Activated CD4-positive, alpha-beta memory T cell treated with anti-CD3 and anti-CD28 coated beads, Interleukin-2, amount 10 ng/mL, durations not matched to agents 7 days and 5 days (primary cell): ENCODE results near the gene BID. TPM values are rescaled to one million over a fixed set of nuclear protein-coding genes. Genes with fewer than 3 reads are reported as not detected.

ENCODE experiments used
- CTCF ChIA-PET: fragments of 350-600 bp; sonication (Branson Sonifier 250); formaldehyde crosslinking; loops from one replicate; lab custom pipeline; 2021; ENCODE audit warnings: antibody characterized with exemption, inconsistent platforms; lab: Charles Lee
- POLR2A ChIA-PET: fragments of 350-600 bp; sonication (Branson Sonifier 250); formaldehyde crosslinking; loops from one replicate; lab custom pipeline; 2021; ENCODE audit warnings: antibody characterized with exemption; lab: Charles Lee
- DNase-seq: peaks from one replicate; pipeline ENCODE4 v3.0.0-alpha.2; 2020
- H3K27ac Mint-ChIP-seq: one replicate; pipeline ENCODE4 v1.8.0; 2021; ENCODE audit warnings: mild to moderate bottlenecking, mixed read lengths
- H3K27me3 Mint-ChIP-seq: one replicate; pipeline ENCODE4 v1.8.0; 2021; ENCODE audit warnings: mixed read lengths
- H3K36me3 Mint-ChIP-seq: one replicate; pipeline ENCODE4 v1.8.0; 2021; ENCODE audit warnings: low read depth, mixed read lengths
- H3K4me1 Mint-ChIP-seq: one replicate; pipeline ENCODE4 v1.8.0; 2021; ENCODE audit warnings: mixed read lengths
- H3K4me3 Mint-ChIP-seq: one replicate; pipeline ENCODE4 v1.8.0; 2021; ENCODE audit warnings: mild to moderate bottlenecking, mixed read lengths
- H3K9me3 Mint-ChIP-seq: one replicate; pipeline ENCODE4 v1.8.0; 2021; ENCODE audit warnings: mixed read lengths
- total RNA-seq, 2 experiments: library from RNA; stranded (reverse); gene quantifications; one replicate each; pipeline ENCODE4 v1.2.3, GENCODE V29; 2021

Gene BID
- total RNA-seq, 2 experiments from 2014 or later: 21.4 to 25.7 TPM

DNA sequence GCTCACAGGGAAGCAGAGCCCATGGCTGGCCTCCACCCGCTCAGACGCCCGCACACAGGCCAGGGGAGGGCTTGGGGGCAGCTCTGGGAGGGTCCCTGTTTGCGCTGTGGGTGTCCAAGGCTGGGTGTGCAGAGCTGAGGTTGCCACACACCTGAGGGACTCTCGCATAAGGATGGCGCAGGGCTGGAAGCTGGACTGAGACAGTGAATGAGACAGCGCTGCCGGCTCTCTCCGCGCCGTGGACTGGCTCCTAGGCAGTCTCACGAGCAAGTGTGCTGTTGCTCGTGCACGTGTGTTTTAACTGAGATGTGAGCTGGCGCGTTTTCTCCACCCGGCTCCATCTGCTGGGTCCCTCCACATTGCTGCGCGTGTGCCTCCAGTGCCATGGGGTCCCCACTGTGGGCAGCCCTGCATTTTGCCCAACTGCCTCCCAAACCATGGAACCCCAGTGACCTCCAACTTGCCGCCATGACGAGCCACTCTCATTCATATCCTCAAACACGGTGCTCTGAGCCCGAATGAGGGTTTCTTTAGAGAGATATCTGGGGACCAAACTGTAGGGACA is 4.2 kb upstream of the BID start:
- Mint-ChIP-seq H3K27me3 (peaks cover 6% of the 10 kb centered on the region), H3K9me3 (no peaks in the 10 kb centered on the region), H3K4me3 (peak overlapping the region; percentile 86), H3K27ac (peak overlapping the region; percentile 42), H3K4me1 (peaks cover 67% of the 10 kb centered on the region), H3K36me3 (peaks cover 14% of the 10 kb centered on the region)
- CTCF ChIA-PET: interaction anchor here (1.9 to 3.8 kb wide), 2 partner anchors 9 to 35 kb away, joined by 4 to 18 read pairs; no protein-coding TSS in a partner anchor
- POLR2A ChIA-PET: interaction anchor here (1.1 kb wide), 1 partner anchor 36 kb away, joined by 3 read pairs; no protein-coding TSS in a partner anchor
- DNase-seq: no peak

DNA sequence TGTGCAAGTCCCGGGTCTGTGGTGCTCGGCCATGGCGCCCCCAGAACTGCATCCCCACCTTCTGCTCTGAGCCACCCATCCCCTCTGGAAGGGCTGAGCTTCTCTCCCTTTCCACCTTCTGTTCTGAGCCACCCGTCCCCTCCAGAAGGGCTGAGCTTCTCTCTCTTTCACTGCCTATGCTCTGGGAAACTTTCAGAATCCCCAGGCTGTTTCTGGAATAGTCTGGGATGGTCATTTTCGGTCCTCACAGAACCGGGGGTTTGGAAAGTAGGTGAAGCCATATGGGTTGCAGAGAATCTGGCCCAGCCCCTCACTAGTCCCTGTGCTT is 3.4 kb upstream of the BID start:
- CTCF ChIA-PET: interaction anchor here (0.5 to 3.8 kb wide), 4 partner anchors 8 to 702 kb away, joined by 3 to 18 read pairs (median 5); no protein-coding TSS in a partner anchor
- H3K27ac Mint-ChIP-seq: peak overlapping the region; percentile 93
- peak overlapping the region; percentile 86 for H3K4me3 Mint-ChIP-seq
- peaks cover 14% of the 10 kb centered on the region for H3K27me3 Mint-ChIP-seq
- DNase-seq: no peak
- peaks cover 14% of the 10 kb centered on the region for H3K36me3 Mint-ChIP-seq
- peaks cover 75% of the 10 kb centered on the region for H3K4me1 Mint-ChIP-seq
- POLR2A ChIA-PET: interaction anchor here (0.7 to 1.7 kb wide), 5 partner anchors 10 to 300 kb away, joined by 3 to 7 read pairs (median 4); partner anchors contain the start of gene PEX26
- H3K9me3 Mint-ChIP-seq: no peaks in the 10 kb centered on the region

- H3K4me3 Mint-ChIP-seq: peak overlapping the region; percentile 86
- peak; percentile 82 for DNase-seq
- peaks cover 14% of the 10 kb centered on the region for H3K36me3 Mint-ChIP-seq
- no peaks in the 10 kb centered on the region for H3K9me3 Mint-ChIP-seq
- peaks cover 77% of the 10 kb centered on the region for H3K4me1 Mint-ChIP-seq
- POLR2A ChIA-PET: interaction anchor here (0.7 to 1.7 kb wide), 8 partner anchors 9 to 557 kb away, joined by 3 to 7 read pairs (median 4); partner anchors contain the start of gene PEX26
- CTCF ChIA-PET: interaction anchor here (0.8 to 3.8 kb wide), 3 partner anchors 8 to 701 kb away, joined by 3 to 18 read pairs (median 7); no protein-coding TSS in a partner anchor
- H3K27me3 Mint-ChIP-seq: peaks cover 17% of the 10 kb centered on the region
- peak overlapping the region; percentile 93 for H3K27ac Mint-ChIP-seq
Measured at GRCh38 chr22:17777005-17777716, 2.9 kb upstream of the BID start.

- peaks cover 71% of the 10 kb centered on the region for H3K4me1 Mint-ChIP-seq
- peak overlapping the region; percentile 93 for H3K27ac Mint-ChIP-seq
- H3K36me3 Mint-ChIP-seq: peaks cover 14% of the 10 kb centered on the region
- no peak for DNase-seq
- peaks cover 25% of the 10 kb centered on the region for H3K27me3 Mint-ChIP-seq
- ChIA-PET POLR2A (interaction anchor here (0.8 to 0.9 kb wide), 2 partner anchors 137 to 555 kb away, joined by 3 read pairs; no protein-coding TSS in a partner anchor), CTCF (interaction anchor here (1.8 kb wide), 1 partner anchor 10 kb away, joined by 7 read pairs; no protein-coding TSS in a partner anchor)
- no peaks in the 10 kb centered on the region for H3K9me3 Mint-ChIP-seq
- peak overlapping the region; percentile 86 for H3K4me3 Mint-ChIP-seq
Measured at GRCh38 chr22:17775781-17776465, 1.7 kb upstream of the BID start.

DNA sequence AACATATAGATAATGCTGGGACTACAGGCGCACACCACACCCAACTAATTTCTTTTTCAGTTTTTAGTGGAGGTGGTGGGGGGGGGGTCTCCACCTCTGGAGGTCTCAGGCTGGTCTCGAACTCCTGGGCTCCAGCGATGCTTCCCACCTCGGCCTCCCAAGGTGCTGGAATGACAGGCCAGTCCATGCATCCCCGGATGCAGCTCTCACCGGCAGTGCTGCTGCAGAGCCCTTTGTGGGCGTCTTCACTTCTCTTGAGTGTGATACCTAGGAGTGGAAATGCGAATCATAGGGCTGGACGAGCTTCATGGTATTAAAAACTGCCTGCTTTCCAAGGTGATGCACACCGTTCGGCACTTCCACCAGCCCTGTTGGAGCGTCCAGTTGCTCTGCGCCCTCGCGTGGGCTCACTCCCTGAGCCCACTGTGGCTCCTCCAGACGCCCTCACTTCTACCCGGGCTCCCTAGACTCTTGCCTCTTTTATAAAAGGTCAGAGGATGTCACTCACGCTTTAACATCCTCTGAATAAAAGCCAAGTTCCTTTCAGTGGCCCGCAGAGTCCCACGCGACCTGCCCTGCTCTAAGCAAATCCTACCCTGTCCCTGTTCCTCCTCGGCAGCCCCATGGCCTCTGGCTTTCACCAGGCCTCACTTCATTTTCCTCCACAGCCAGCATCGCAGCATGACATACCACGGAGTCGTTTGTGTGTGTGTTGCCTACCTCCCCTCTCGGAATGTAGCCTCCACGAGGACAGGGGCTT is 837 bp upstream of the BID start:
- H3K36me3 Mint-ChIP-seq: peaks cover 14% of the 10 kb centered on the region
- H3K4me3 Mint-ChIP-seq: peak overlapping the region; percentile 63
- CTCF ChIA-PET: interaction anchor here (2.7 to 4.6 kb wide), 2 partner anchors 10 to 32 kb away, joined by 8 to 29 read pairs; no protein-coding TSS in a partner anchor
- peaks cover 66% of the 10 kb centered on the region for H3K4me1 Mint-ChIP-seq
- no peak for DNase-seq
- no peaks in the 10 kb centered on the region for H3K9me3 Mint-ChIP-seq
- peak overlapping the region; percentile 27 for H3K27ac Mint-ChIP-seq
- H3K27me3 Mint-ChIP-seq: peaks cover 29% of the 10 kb centered on the region
- POLR2A ChIA-PET: no interaction called here

DNA sequence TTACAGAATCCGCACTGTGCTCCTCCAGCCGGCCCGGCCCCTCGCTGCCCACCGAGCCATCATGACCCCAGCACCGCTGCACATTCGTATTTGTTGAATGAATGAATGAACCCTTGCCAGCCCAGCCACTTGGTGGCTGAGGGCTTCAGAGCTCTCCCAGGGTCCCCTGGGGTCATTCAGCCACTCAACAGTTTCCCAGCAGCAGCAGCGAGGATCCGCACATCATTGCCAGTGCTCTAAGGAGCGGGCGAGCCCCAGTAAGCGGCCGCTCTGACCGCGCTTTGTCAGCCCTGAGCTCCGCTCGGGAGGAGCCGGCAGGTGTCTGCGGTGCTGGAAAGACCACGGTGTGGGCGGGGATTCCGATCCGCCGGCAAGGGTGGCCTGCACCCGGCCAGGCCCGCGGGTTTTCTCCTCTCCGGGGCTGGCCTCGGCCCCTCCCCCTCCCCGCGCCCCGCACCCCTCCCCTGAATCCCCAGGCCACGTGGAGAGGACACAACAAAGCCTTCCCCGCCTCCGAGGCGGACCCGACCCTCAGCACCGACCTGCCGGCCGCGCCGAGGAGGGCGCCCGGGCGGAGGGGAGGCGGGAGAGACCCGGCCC is 563 bp downstream of the BID start:
- CTCF ChIA-PET: interaction anchor here (0.5 to 4.6 kb wide), 5 partner anchors 12 to 699 kb away, joined by 3 to 29 read pairs (median 4); no protein-coding TSS in a partner anchor
- Mint-ChIP-seq H3K36me3 (peaks cover 5% of the 10 kb centered on the region), H3K27ac (no peak overlapping the region), H3K4me1 (peaks cover 52% of the 10 kb centered on the region), H3K4me3 (peak overlapping the region; percentile 79), H3K9me3 (no peaks in the 10 kb centered on the region), H3K27me3 (peaks cover 33% of the 10 kb centered on the region)
- POLR2A ChIA-PET: interaction anchor here (1.0 to 2.3 kb wide), 5 partner anchors 8 to 376 kb away, joined by 3 to 13 read pairs (median 4); partner anchors contain the start of genes BCL2L13, PEX26 and USP18
- DNase-seq: peak; percentile 75

- CTCF ChIA-PET: interaction anchor here (0.9 to 4.6 kb wide), 5 partner anchors 12 to 303 kb away, joined by 3 to 29 read pairs (median 4); no protein-coding TSS in a partner anchor
- Mint-ChIP-seq H3K36me3 (peaks cover 4% of the 10 kb centered on the region), H3K4me3 (peak overlapping the region; percentile 79), H3K27ac (no peak overlapping the region), H3K27me3 (peaks cover 33% of the 10 kb centered on the region), H3K4me1 (peaks cover 50% of the 10 kb centered on the region), H3K9me3 (no peaks in the 10 kb centered on the region)
- DNase-seq: no peak
- POLR2A ChIA-PET: interaction anchor here (1.0 to 2.3 kb wide), 6 partner anchors 8 to 376 kb away, joined by 3 to 13 read pairs (median 4); partner anchors contain the start of genes BCL2L13, PEX26 and USP18
Measured at GRCh38 chr22:17772958-17773605, 1.2 kb downstream of the BID start.

- H3K27ac Mint-ChIP-seq: no peak overlapping the region
- no peaks in the 10 kb centered on the region for H3K36me3 Mint-ChIP-seq
- H3K9me3 Mint-ChIP-seq: no peaks in the 10 kb centered on the region
- CTCF ChIA-PET: interaction anchor here (0.9 to 4.6 kb wide), 3 partner anchors 13 to 304 kb away, joined by 3 to 29 read pairs (median 8); no protein-coding TSS in a partner anchor
- POLR2A ChIA-PET: interaction anchor here (1.0 to 2.3 kb wide), 3 partner anchors 13 to 305 kb away, joined by 3 to 13 read pairs (median 5); partner anchors contain the start of genes BCL2L13 and PEX26
- DNase-seq: no peak
- H3K4me1 Mint-ChIP-seq: peaks cover 51% of the 10 kb centered on the region
- H3K4me3 Mint-ChIP-seq: peak overlapping the region; percentile 79
- H3K27me3 Mint-ChIP-seq: peaks cover 39% of the 10 kb centered on the region
Measured at GRCh38 chr22:17772249-17772957, 1.9 kb downstream of the BID start.

DNA sequence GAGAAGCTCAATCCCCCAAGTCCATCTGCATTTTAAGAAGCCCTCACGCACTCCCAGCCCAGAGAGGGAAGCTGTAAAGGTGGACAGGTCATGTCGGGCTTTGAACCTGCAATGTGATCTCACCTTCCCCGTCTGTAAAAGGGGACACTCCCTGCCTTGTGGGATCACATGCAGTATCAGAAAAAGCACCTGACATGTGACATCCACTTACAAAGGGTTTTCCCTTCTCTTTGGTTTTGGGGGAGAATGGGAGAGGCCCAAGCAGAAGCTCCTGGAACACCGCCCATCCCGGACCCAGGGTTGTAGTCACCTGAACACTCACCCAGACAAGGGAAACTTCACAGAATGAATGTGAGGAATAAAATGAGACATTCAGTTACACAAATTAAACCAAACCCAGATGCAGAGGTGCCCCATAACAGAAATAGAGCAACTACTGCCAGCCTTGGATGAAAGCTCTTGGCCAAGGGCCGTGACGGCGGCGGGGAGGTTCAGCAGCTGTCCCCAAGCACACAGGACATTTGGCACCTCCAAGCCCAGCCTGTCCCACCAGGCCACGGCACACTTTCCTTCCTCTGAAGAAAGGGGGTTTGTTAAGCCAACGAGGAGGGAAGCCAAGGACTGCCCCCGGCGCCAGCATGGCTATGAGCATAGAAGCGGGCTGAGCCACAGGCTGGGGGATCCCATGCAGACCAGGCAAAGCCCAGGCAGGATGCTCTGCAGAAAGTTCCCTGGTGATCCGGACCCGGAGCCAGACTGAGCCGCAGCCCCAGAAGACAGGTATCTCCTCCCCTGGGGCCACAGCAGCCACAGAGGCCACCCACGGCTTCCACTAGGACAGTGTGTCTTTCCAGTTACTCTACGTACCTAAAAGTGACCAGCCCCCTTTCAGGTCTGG is 3.8 kb downstream of the BID start:
- Mint-ChIP-seq H3K4me1 (peaks cover 34% of the 10 kb centered on the region), H3K4me3 (no peak overlapping the region), H3K36me3 (no peaks in the 10 kb centered on the region), H3K27me3 (peaks cover 42% of the 10 kb centered on the region), H3K9me3 (no peaks in the 10 kb centered on the region), H3K27ac (no peak overlapping the region)
- ChIA-PET POLR2A (interaction anchor here (0.9 to 1.1 kb wide), 2 partner anchors 9 to 14 kb away, joined by 3 read pairs; no protein-coding TSS in a partner anchor), CTCF (interaction anchor here (1.4 to 6.8 kb wide), 2 partner anchors 15 to 29 kb away, joined by 4 to 32 read pairs; no protein-coding TSS in a partner anchor)
- no peak for DNase-seq

GRCh38 chr22:17769716-17770082 is 4.6 kb downstream of the BID start:
- Mint-ChIP-seq H3K27me3 (peaks cover 44% of the 10 kb centered on the region), H3K4me3 (no peak overlapping the region), H3K27ac (no peak overlapping the region), H3K9me3 (no peaks in the 10 kb centered on the region), H3K4me1 (peaks cover 29% of the 10 kb centered on the region), H3K36me3 (no peaks in the 10 kb centered on the region)
- no peak for DNase-seq
- ChIA-PET POLR2A (interaction anchor here (0.9 to 1.1 kb wide), 2 partner anchors 10 to 15 kb away, joined by 3 read pairs; no protein-coding TSS in a partner anchor), CTCF (interaction anchor here (1.4 to 6.8 kb wide), 2 partner anchors 16 to 28 kb away, joined by 4 to 32 read pairs; no protein-coding TSS in a partner anchor)
